Gastrocnemius medialis (tissue), 4 donors: ENCODE results near the gene SEC16A.

Source experiments
- CTCF ChIP-seq, 5 experiments: fragments of 450-650 bp in 3 of 5; fragments of 200-600 bp in 2 of 5; sonication (generic) in 2 of 5; IDR thresholded peaks in 4 of 5; conservative IDR thresholded peaks in 1 of 5; 1 replicate in 4 of 5; 2 replicates in 1 of 5; pipeline ENCODE4 v1.5.1; 2016 to 2019; ENCODE audit warnings: antibody characterized with exemption in 5 of 5, mild to moderate bottlenecking in 3 of 5, moderate library complexity in 3 of 5
- POLR2A ChIP-seq, 2 donors: fragments of 450-650 bp; IDR thresholded peaks; one replicate each; pipeline ENCODE4 v1.6.1; 2017; ENCODE audit warnings: antibody characterized with exemption in 2 of 2, mild to moderate bottlenecking in 2 of 2, moderate library complexity in 2 of 2

GRCh38 chr9:136495238-136495800 is 12.5 kb upstream of the SEC16A start:
- no peak for TF ChIP-seq CTCF (IDR thresholded peaks at IDR 0.05 in 4 of 5, conservative IDR thresholded peaks at IDR 0.05 in 1 of 5)
- no peak for TF ChIP-seq POLR2A (IDR thresholded peaks at IDR 0.05)
